Activated CD8-positive, alpha-beta memory T cell treated with anti-CD3 and anti-CD28 coated beads, Interleukin-2, amount 50 U/mL, for 24 hours (primary cell): ENCODE measurements around the gene LYSMD2.

Source experiments
- DNase-seq: peaks from one replicate; pipeline ENCODE4 v3.0.0-alpha.2; 2020; ENCODE audit errors: extremely low read depth

Gene LYSMD2

DNA sequence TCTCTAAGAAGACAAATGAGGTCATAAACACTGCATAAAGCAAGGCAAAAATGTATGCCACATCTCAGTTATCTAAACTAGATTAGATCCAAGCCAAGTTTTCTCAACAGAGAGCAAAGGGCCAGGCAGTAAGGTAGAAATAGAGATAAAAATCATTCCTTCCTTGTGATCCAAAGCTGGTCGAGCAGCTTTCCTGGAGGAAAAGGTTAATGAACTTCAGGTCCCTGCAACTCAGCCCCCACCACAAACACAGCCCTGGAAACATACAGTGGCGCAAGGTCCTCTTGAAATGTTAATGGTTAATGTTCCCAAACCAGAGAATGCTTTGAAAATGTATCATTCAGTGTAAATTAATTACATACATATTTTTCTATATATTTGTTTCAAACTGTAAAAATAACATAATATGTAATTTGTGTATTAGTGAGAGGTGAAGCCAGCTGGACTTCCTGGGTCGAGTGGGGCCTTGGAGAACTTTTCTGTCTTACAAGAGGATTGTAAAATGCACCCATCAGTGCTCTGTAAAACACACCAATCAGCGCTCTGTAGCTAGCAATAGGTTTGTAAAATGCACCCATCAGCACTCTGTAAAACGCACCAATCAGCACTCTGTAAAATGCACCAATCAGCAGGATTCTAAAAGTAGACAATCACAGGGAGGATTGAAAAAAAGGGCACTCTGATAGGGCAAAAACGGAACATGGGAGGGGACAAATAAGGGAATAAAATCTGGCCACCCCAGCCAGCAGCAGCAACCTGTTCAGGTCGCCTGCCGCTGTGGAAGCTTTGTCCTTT lies 17.1 kb downstream of the LYSMD2 start:
- no peak for DNase-seq

DNA sequence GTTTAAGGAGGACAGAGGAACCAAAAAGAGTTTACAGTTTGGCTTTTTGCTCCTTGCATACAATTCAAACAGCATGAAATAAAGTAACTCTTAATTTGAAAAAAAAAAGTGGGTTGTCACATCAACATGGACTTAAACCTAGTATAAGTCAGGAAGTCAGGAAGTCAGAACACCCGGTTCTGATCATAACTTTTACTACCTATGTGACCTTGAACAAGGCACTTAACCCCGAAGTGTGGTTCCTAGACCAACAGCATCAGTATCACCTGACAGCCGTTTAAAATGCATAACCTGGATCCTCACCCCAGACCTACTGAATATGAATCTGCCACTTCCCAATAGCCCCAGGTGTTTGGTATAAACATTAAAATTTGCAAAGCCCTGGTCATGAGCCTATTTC lies 18.7 kb downstream of the LYSMD2 start:
- no peak for DNase-seq

DNA sequence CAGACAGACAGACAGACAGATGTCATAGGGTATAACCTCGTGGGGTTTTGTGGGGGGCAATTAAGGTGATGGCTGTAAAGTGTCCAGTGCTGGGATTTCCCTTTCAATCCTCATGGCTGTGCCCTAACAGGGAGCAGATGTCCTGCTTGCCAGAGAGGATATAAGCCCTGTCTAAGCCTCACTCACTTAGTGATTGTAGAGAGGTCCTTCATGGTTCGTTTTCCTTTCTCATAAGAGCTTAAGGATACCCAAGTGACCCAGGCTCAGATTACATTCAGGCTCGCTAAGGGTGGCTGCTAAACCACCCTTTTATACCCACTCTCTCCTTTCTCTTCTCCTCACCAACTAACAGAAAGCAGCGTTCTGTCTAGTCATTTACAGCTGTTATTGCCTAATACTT lies 19.2 kb downstream of the LYSMD2 start:
- DNase-seq = no peak

GRCh38 chr15:51714911-51715310 lies 22.5 kb downstream of the LYSMD2 start:
- DNase-seq = no peak

DNA sequence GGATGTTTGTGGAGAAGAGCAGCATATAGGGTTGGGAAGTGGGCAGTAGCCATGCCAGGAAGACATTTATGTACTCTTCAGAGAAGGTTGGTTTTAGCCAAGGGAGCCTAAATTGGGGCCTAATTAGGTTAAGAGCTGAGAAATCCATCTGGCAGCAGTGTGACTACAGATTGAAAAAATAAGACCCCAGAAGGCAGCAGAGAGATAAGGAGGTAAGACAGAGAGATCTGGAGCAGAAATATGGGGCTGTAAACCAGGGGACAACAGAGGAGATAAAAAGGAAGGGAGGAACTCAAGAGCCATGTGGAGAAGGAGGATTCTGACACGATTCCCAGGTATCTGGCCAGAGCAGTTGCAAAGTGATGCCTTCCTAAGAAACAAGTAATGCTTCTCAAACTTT lies 23.3 kb downstream of the LYSMD2 start:
- DNase-seq = no peak

DNA sequence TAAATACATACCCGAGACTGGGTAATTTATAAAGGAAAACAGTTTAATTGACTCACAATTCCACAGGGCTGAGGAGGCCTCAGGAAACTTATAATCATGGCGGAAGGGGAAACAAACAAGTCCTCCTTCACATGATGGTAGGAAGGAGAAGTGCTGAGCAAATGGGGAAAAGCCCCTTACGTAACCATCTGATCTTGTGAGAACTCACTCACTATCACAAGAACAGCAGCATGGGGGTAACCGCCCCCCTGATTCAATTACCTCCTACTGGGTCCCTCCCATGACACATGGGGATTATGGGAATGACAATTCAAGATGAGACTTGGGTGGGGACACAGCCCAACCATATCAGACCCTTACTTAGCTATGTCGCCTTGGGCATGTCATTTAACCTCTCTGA lies 28.4 kb downstream of the LYSMD2 start:
- DNase-seq = no peak

GRCh38 chr15:51708013-51708412 lies 29.4 kb downstream of the LYSMD2 start:
- no peak for DNase-seq

DNA sequence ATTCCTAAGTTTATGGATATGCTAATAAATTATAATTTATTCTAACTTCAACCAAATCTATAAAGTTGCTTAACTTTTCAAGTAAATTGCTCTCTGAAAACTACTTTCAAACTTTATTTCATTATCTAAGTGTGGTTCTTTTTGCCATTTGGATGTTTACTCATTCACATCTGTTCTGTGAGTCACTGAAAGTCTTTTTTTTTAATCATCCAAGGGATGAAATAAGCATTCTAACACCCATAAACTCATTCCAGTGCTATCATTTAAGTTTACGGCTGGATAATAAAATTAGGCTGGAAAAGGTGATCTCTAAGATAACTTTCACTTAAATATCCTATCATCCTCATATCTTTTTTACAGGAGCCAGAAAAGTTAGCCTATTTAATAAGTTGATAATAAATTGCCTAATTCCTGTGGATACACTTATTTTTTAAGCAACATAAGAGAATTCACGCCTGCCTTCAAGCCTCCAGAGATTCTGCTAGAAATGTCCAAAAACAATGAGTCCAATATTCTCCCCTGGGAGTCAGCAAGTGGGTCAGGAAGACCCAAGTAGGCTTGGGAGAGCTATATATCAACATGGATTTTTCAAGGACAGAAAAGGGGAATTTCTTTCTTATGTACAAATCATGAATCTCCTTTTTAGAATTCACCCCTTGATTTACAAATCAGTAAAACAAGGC lies 30.4 kb downstream of the LYSMD2 start:
- DNase-seq = no peak

- DNase-seq = no peak
Measured at GRCh38 chr15:51706291-51706690, 31.2 kb downstream of the LYSMD2 start.

DNA sequence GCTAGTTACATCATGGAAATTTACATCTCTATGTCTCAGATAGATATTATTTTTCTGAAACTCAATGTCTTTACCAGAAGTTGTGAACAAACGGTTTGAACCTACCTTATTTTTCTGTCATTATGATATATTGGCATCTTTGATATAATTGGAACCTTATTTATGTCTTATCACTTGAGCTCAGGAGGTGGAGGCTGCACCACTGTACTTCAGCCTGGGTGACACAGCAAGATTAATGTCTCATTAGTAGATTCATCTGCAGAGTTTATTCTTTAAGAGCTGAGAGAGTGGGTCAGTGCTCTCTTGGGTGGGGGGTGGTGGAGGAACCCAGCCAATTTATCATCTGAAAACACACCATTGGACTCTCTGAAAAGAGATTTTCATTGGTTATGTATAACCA lies 34.7 kb downstream of the LYSMD2 start:
- no peak for DNase-seq

DNA sequence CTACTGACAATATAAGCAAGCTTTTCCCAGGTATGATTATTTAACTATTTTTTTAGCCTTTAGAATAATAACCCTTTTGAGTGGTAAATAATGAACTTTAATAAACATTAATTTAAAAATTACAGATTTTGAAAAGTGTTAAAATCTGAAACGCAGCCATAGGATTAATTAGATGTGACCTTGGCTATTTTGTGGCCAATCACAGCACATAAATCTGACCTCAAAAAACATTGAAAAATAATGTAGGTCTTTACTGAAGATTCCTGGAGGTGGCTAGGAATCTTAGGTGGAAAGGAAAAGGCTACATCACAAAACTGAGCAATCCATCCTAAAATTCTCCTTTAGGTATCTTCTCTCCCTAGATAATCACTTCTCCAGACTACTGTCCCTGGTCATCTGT lies 38.1 kb downstream of the LYSMD2 start:
- DNase-seq = no peak

DNA sequence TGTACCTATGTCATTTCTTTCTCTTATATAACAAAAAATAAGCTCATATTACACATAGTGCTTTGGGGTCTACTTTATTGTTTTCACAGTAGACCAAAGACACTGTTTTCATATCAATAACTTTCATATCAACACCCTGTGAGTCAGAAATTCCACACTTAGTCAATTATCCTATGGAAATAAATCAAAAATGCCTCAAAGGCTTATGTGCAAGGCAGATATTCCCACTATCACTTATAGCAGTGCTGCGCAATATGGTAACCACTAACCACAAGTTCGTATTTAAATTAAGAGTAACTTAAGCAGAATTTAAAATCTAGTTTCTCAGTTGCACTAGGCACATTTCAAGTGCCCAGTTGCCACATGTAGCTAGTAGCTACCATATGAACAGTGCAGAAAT lies 40.3 kb downstream of the LYSMD2 start:
- DNase-seq = no peak

- DNase-seq = no peak
Measured at GRCh38 chr15:51696566-51696965, 40.9 kb downstream of the LYSMD2 start.

DNA sequence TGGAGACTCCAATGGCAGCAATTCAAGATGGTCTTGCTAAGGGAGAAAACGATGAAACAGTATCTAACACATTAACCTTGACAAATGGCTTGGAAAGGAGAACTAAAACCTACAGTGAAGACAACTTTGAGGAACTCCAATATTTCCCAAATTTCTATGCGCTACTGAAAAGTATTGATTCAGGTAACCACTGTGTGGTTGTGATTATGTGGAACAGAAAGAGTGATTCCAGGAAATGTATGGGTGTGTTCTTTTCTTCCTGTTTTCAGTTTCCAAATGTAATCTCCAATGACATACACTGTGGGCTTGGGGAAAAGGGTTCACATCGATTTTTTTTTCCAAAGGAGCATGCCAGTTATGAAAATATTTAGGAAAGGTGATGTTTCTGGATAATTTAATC lies 45.3 kb downstream of the LYSMD2 start:
- no peak for DNase-seq

GRCh38 chr15:51688863-51689262 lies 48.6 kb downstream of the LYSMD2 start:
- no peak for DNase-seq

GRCh38 chr15:51687565-51687964 lies 49.9 kb downstream of the LYSMD2 start:
- no peak for DNase-seq

- peak; percentile 17 for DNase-seq
Measured at GRCh38 chr15:51681303-51681963, 56.0 kb downstream of the LYSMD2 start, which contains the start of gene SCG3. TSS of gene SCG3 (plus strand) at chr15:51681503. CDS start at chr15:51681756, 253 bp downstream.

DNA sequence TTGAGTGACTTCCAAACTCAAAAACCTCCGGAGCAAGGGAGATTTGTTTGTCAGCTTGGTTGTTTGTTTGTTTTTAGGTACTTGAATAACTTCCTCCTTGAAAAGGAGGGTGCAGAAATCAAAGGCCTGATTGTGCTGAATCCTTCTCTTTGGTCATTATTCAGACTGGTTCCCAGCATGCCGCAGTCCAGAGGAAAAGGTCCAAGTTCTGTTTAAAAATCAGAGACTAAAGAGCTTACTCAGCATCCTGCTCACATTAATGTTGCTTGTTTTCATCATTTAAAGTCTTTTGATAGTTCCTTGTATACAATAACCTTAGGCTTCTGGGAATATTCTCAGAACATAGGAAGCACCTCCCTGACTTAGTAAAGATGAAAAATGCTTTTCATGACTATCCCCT lies 57.1 kb downstream of the LYSMD2 start:
- no peak for DNase-seq

DNA sequence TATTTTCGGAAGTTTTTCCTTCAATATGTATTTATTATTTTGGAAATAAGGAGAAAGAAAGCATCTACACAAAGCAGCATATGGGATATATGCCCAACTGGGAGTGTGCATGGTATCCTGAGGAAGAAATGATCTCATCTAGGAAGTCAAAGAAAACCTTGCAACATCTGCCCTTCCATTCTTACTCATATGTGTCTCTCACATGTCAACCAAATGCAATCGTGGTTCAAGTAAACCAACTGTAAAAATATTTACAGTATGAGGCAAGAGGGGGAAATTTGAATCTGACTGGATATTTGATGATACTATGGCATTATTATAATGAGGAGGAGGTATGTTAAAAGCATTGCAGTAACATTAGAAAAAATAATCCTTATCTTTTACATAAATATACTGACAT lies 59.4 kb downstream of the LYSMD2 start:
- DNase-seq = no peak

GRCh38 chr15:51677452-51677851 lies 60.0 kb downstream of the LYSMD2 start:
- DNase-seq = no peak

GRCh38 chr15:51677021-51677420 lies 60.4 kb downstream of the LYSMD2 start:
- no peak for DNase-seq

DNA sequence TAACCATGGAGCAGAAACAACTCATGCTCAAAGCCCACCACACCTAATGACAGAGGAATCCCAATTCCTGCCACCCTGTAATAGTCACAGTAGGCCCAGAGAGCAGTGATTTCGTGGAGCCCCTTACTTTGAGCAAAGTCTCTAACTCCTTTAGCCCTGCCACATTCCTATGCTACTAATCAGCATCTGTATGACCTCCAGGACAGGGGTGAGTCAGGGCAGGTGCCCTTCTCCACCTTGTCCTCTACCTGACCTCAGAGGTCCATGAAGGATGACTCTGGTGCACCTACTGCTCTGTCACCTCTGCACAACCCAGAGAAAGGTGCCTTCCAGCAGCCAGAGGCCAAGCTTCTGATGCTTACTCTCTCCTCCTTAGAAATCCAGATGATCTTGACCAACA lies 62.2 kb downstream of the LYSMD2 start:
- no peak for DNase-seq
